GM12864 (cell line): Measurements from ENCODE around the gene FOXN3.
"Not testable (repeated sequence)": the region's sequence is repeated elsewhere in the genome, so short reads cannot be mapped to it uniquely, and the experiment has no call there.

Experiments
- DNase-seq: peaks from one replicate; pipeline ENCODE4 v3.0.0-alpha.2; 2011; ENCODE audit warnings: low read depth
- H3K4me3 ChIP-seq: 2 replicates; pipeline ENCODE4 v1.5.1; 2011; ENCODE audit warnings: mild to moderate bottlenecking, low read depth, low read length, control low read depth
- CTCF ChIP-seq: IDR thresholded peaks from 2 replicates; pipeline ENCODE4 v1.5.1; 2011; ENCODE audit warnings: low read depth, mild to moderate bottlenecking, moderate library complexity, low read length, control low read depth, inconsistent platforms; ENCODE audit errors: missing control alignments

The FOXN3 gene

GRCh38 chr14:89163031-89163636 is 253.9 kb downstream of the FOXN3 start:
- no peak for TF ChIP-seq CTCF
- H3K4me3 ChIP-seq = no peak overlapping the region
- no peak for DNase-seq

GRCh38 chr14:89162586-89162985 is 254.4 kb downstream of the FOXN3 start:
- TF ChIP-seq CTCF = no peak
- no peak overlapping the region for H3K4me3 ChIP-seq
- DNase-seq = no peak

- no peak for DNase-seq
- TF ChIP-seq CTCF = no peak
- no peak overlapping the region for H3K4me3 ChIP-seq
Measured at GRCh38 chr14:89160437-89160836, 256.6 kb downstream of the FOXN3 start.

GRCh38 chr14:89158701-89159100 is 258.3 kb downstream of the FOXN3 start:
- H3K4me3 ChIP-seq = no peak overlapping the region
- no peak for DNase-seq
- no peak for TF ChIP-seq CTCF

- not testable (repeated sequence) for DNase-seq, H3K4me3 ChIP-seq
Measured at GRCh38 chr14:89158104-89158503, 258.9 kb downstream of the FOXN3 start.

- no peak for TF ChIP-seq CTCF
- DNase-seq = no peak
- H3K4me3 ChIP-seq = no peak overlapping the region
Measured at GRCh38 chr14:89155491-89155890, 261.5 kb downstream of the FOXN3 start.

GRCh38 chr14:89151693-89152092 is 265.3 kb downstream of the FOXN3 start:
- not testable (repeated sequence) for H3K4me3 ChIP-seq, DNase-seq

GRCh38 chr14:89146274-89146673 is 270.8 kb downstream of the FOXN3 start:
- no peak overlapping the region for H3K4me3 ChIP-seq
- no peak for TF ChIP-seq CTCF
- DNase-seq = no peak
